ENCODE data around the gene PLEKHA7. TPM values are rescaled to one million over a fixed set of nuclear protein-coding genes. Genes with fewer than 3 reads are reported as not detected.
A peak's percentile ranks its signal among the peaks of the same experiment; 100 is the strongest.

PLEKHA7 gene
- total RNA-seq, 1 experiment from 2014 or later = 1.7 TPM

GRCh38 chr11:16899708-16900303, 114.4 kb downstream of the PLEKHA7 start:
- Histone ChIP-seq H3K36me3 (ENCODE audit: insufficient read depth, low read length, poor library complexity, severe bottlenecking) (no peaks in the 10 kb centered on the region), H3K27ac (ENCODE audit: low read depth, low read length, poor library complexity, severe bottlenecking) (no peak overlapping the region), H3K9me3 (ENCODE audit: low read depth, low read length, poor library complexity, severe bottlenecking) (no peaks in the 10 kb centered on the region), H3K27me3 (replicated peaks; ENCODE audit: insufficient read depth, low read depth, low read length, poor library complexity) (no peaks in the 10 kb centered on the region), H3K4me3 (ENCODE audit: low read depth, low read length, poor library complexity, severe bottlenecking) (no peak overlapping the region), H3K4me1 (ENCODE audit: insufficient read depth, low read length, poor library complexity, severe bottlenecking) (peaks cover 47% of the 10 kb centered on the region)
- no peak for DNase-seq (ENCODE audit: low spot score)
- ChIA-PET CTCF (interaction anchor here (0.6 kb wide), 1 partner anchor 178 kb away, joined by 4 read pairs; the partner anchor contains the start of gene RPS13), POLR2A (ENCODE audit: low non-redundant PET) (no interaction called here)
- intact Hi-C loops (cut with micrococcal nuclease; ENCODE audit: unreplicated experiment) = loop anchor here (5.0 kb wide), 1 partner anchor 78 kb away; no protein-coding TSS in a partner anchor
- no peak for TF ChIP-seq EZH2 (IDR thresholded peaks at IDR 0.05; ENCODE audit: borderline replicate concordance, low read depth, low read length, poor library complexity, severe bottlenecking)
- no peak for TF ChIP-seq CTCF (conservative IDR thresholded peaks at IDR 0.05; ENCODE audit: low read depth, low read length)
- no TSS peak for BruUV-seq (replicated peaks)

- BruUV-seq (replicated peaks) = no TSS peak
- Histone ChIP-seq H3K36me3 (ENCODE audit: insufficient read depth, low read length, poor library complexity, severe bottlenecking) (no peaks in the 10 kb centered on the region), H3K27me3 (replicated peaks; ENCODE audit: insufficient read depth, low read depth, low read length, poor library complexity) (no peaks in the 10 kb centered on the region), H3K27ac (ENCODE audit: low read depth, low read length, poor library complexity, severe bottlenecking) (peak overlapping the region; percentile 10), H3K4me1 (ENCODE audit: insufficient read depth, low read length, poor library complexity, severe bottlenecking) (peaks cover 38% of the 10 kb centered on the region), H3K4me3 (ENCODE audit: low read depth, low read length, poor library complexity, severe bottlenecking) (no peak overlapping the region), H3K9me3 (ENCODE audit: low read depth, low read length, poor library complexity, severe bottlenecking) (no peaks in the 10 kb centered on the region)
- no peak for TF ChIP-seq EZH2 (IDR thresholded peaks at IDR 0.05; ENCODE audit: borderline replicate concordance, low read depth, low read length, poor library complexity, severe bottlenecking)
- TF ChIP-seq CTCF (conservative IDR thresholded peaks at IDR 0.05; ENCODE audit: low read depth, low read length) = no peak
- intact Hi-C loops (cut with micrococcal nuclease; ENCODE audit: unreplicated experiment) = loop anchor here (5.0 kb wide), 1 partner anchor 76 kb away; no protein-coding TSS in a partner anchor
- ChIA-PET POLR2A (ENCODE audit: low non-redundant PET) (no interaction called here), CTCF (no interaction called here)
- DNase-seq (ENCODE audit: low spot score) = no peak
Measured at GRCh38 chr11:16898274-16898985, 115.8 kb downstream of the PLEKHA7 start.

GRCh38 chr11:16897470-16898061, 116.6 kb downstream of the PLEKHA7 start:
- peak overlapping the region; percentile 10 for H3K27ac ChIP-seq (ENCODE audit: low read depth, low read length, poor library complexity, severe bottlenecking)
- TF ChIP-seq EZH2 (IDR thresholded peaks at IDR 0.05; ENCODE audit: borderline replicate concordance, low read depth, low read length, poor library complexity, severe bottlenecking) (no peak), CTCF (conservative IDR thresholded peaks at IDR 0.05; ENCODE audit: low read depth, low read length) (no peak)
- H3K36me3 ChIP-seq (ENCODE audit: insufficient read depth, low read length, poor library complexity, severe bottlenecking) = no peaks in the 10 kb centered on the region
- no TSS peak for BruUV-seq (replicated peaks)
- intact Hi-C loops (cut with micrococcal nuclease; ENCODE audit: unreplicated experiment) = loop anchor here (5.0 kb wide), 1 partner anchor 75 kb away; no protein-coding TSS in a partner anchor
- peak; percentile 87 for DNase-seq (ENCODE audit: low spot score)
- no peaks in the 10 kb centered on the region for H3K27me3 ChIP-seq (replicated peaks; ENCODE audit: insufficient read depth, low read depth, low read length, poor library complexity)
- H3K4me3 ChIP-seq (ENCODE audit: low read depth, low read length, poor library complexity, severe bottlenecking) = no peak overlapping the region
- POLR2A ChIA-PET (ENCODE audit: low non-redundant PET) = interaction anchor here (0.6 kb wide), 1 partner anchor 151 kb away, joined by 3 read pairs; no protein-coding TSS in a partner anchor
- CTCF ChIA-PET = no interaction called here
- H3K4me1 ChIP-seq (ENCODE audit: insufficient read depth, low read length, poor library complexity, severe bottlenecking) = peaks cover 30% of the 10 kb centered on the region
- H3K9me3 ChIP-seq (ENCODE audit: low read depth, low read length, poor library complexity, severe bottlenecking) = no peaks in the 10 kb centered on the region
